IMR-90 (cell line): ENCODE data around the gene SPC25. TPM values are rescaled to one million over a fixed set of nuclear protein-coding genes. Genes with fewer than 3 reads are reported as not detected.

Experiments
- ATAC-seq: fragments of 200-7000 bp; cut with Tn5 transposase; 2 replicates; pipeline ENCODE4 v1.9.1; 2020; ENCODE audit warnings: low read depth, mild to moderate bottlenecking, moderate library complexity
- BruUV-seq: library from RNA; stranded (reverse); fragments of 400-500 nt; replicated peaks from 2 replicates; lab custom pipeline; 2021; lab: Mats Ljungman, UMichigan
- CTCF ChIA-PET: fragments of 300-600 bp; formaldehyde crosslinking; extraction: SDS; loops from one replicate; lab custom pipeline; 2021; ENCODE audit warnings: antibody characterized with exemption; lab: Yijun Ruan, JAX
- POLR2A ChIA-PET: fragments of 300-600 bp; sonication (Branson Sonifier 250); formaldehyde crosslinking; loops from one replicate; lab custom pipeline; 2022; ENCODE audit warnings: antibody characterized with exemption; ENCODE audit not compliant: unreplicated experiment; lab: Charles Lee
- DNase-seq: peaks from one replicate; pipeline ENCODE4 v3.0.0; 2013
- H2AFZ ChIP-seq: replicated peaks from 2 replicates; pipeline ENCODE3; 2013; ENCODE audit warnings: low read length, mild to moderate bottlenecking; ENCODE audit not compliant: poor library complexity
- H2AK5ac ChIP-seq: 2 replicates; pipeline ENCODE4 v1.6.1; 2013; ENCODE audit warnings: low read depth, low read length, inconsistent platforms
- H2AK9ac ChIP-seq: replicated peaks from 2 replicates; pipeline ENCODE3; 2013; ENCODE audit warnings: mild to moderate bottlenecking, low read depth, low read length, moderate library complexity; ENCODE audit not compliant: poor library complexity
- H2BK120ac ChIP-seq: 2 replicates; pipeline ENCODE4 v1.6.1; 2013; ENCODE audit warnings: low read depth, low read length, inconsistent platforms
- H2BK15ac ChIP-seq: 3 replicates; pipeline ENCODE4 v1.6.1; 2013; ENCODE audit warnings: low read depth, low read length, inconsistent platforms
- H2BK20ac ChIP-seq: 2 replicates; pipeline ENCODE4 v1.6.1; 2013; ENCODE audit warnings: low read depth, mild to moderate bottlenecking, inconsistent platforms, low read length, moderate library complexity
- H2BK5ac ChIP-seq: 2 replicates; pipeline ENCODE4 v1.6.1; 2013; ENCODE audit warnings: mild to moderate bottlenecking, low read depth, low read length, inconsistent platforms; ENCODE audit not compliant: poor library complexity, severe bottlenecking
- H3K14ac ChIP-seq: replicated peaks from 2 replicates; pipeline ENCODE4 v1.6.1; 2013; ENCODE audit warnings: low read depth, low read length, inconsistent platforms
- H3K18ac ChIP-seq: 2 replicates; pipeline ENCODE4 v1.6.1; 2013; ENCODE audit warnings: low read depth, low read length, control low read depth
- H3K23ac ChIP-seq: 2 replicates; pipeline ENCODE4 v1.6.1; 2013; ENCODE audit warnings: low read depth, low read length, inconsistent platforms
- H3K27ac ChIP-seq: 2 replicates; pipeline ENCODE4 v1.5.1; 2013; ENCODE audit warnings: mild to moderate bottlenecking, control low read depth, low read length; ENCODE audit not compliant: insufficient read depth
- H3K27me3 ChIP-seq: 2 replicates; pipeline ENCODE4 v1.6.1; 2013; ENCODE audit warnings: low read length; ENCODE audit not compliant: control insufficient read depth, insufficient read depth
- H3K36me3 ChIP-seq: 2 replicates; pipeline ENCODE4 v1.6.1; 2013; ENCODE audit warnings: low read length, mixed read lengths; ENCODE audit not compliant: control insufficient read depth, insufficient read depth
- H3K4ac ChIP-seq: 2 replicates; pipeline ENCODE4 v1.6.1; 2013; ENCODE audit warnings: low read depth, low read length, inconsistent platforms
- H3K4me1 ChIP-seq: 2 replicates; pipeline ENCODE4 v1.6.1; 2013; ENCODE audit warnings: low read length, mixed read lengths; ENCODE audit not compliant: control insufficient read depth, insufficient read depth
- H3K4me2 ChIP-seq: 2 replicates; pipeline ENCODE4 v1.6.1; 2013; ENCODE audit warnings: low read depth, mild to moderate bottlenecking, control low read depth, low read length, moderate library complexity
- H3K4me3 ChIP-seq: 2 replicates; pipeline ENCODE4 v1.5.1; 2013; ENCODE audit warnings: low read depth, mild to moderate bottlenecking, control low read depth, low read length, moderate library complexity; ENCODE audit not compliant: insufficient read depth
- H3K56ac ChIP-seq: 2 replicates; pipeline ENCODE4 v1.6.1; 2013; ENCODE audit warnings: low read length, inconsistent platforms; ENCODE audit not compliant: insufficient read depth; ENCODE audit errors: extremely low read depth
- H3K79me1 ChIP-seq, 2 experiments: 2 replicates each; pipeline ENCODE4 v1.6.1; 2013; ENCODE audit warnings: low read length in 2 of 2, inconsistent platforms in 1 of 2, low read depth in 1 of 2
- H3K9ac ChIP-seq: 2 replicates; pipeline ENCODE4 v1.6.1; 2013; ENCODE audit warnings: low read depth, low read length, control low read depth
- H3K9me1 ChIP-seq: 2 replicates; pipeline ENCODE4 v1.6.1; 2013; ENCODE audit warnings: low read length, inconsistent platforms; ENCODE audit not compliant: insufficient read depth
- H3K9me3 ChIP-seq: 2 replicates; pipeline ENCODE4 v1.6.1; 2013; ENCODE audit warnings: low read length; ENCODE audit not compliant: control insufficient read depth, insufficient read depth
- H4K20me1 ChIP-seq: 2 replicates; pipeline ENCODE4 v1.6.1; 2013; ENCODE audit warnings: low read length, inconsistent platforms; ENCODE audit not compliant: insufficient read depth
- H4K5ac ChIP-seq: 2 replicates; pipeline ENCODE4 v1.6.1; 2013; ENCODE audit warnings: mild to moderate bottlenecking, low read depth, low read length, control low read depth
- H4K8ac ChIP-seq, 2 experiments: 2 replicates each; pipeline ENCODE4 v1.6.1; 2013; ENCODE audit warnings: low read depth in 2 of 2, low read length in 2 of 2, control low read depth in 1 of 2, inconsistent platforms in 1 of 2
- H4K91ac ChIP-seq: 2 replicates; pipeline ENCODE4 v1.6.1; 2013; ENCODE audit warnings: low read depth, low read length, inconsistent platforms; ENCODE audit not compliant: insufficient read depth
- BHLHE40 ChIP-seq: fragments of 150-350 bp; IDR thresholded peaks from 2 replicates; pipeline ENCODE4 v1.6.1; 2016; ENCODE audit warnings: mild to moderate bottlenecking, low read depth, low read length
- CEBPB ChIP-seq: IDR thresholded peaks from 2 replicates; pipeline ENCODE4 v1.6.1; 2012; ENCODE audit warnings: low read depth, low read length, improper control_type of control experiment
- CHD1 ChIP-seq: IDR thresholded peaks from 2 replicates; pipeline ENCODE4 v1.6.1; 2012; ENCODE audit warnings: low read depth, low read length, improper control_type of control experiment
- CTCF ChIP-seq: conservative IDR thresholded peaks from 2 replicates; pipeline ENCODE4 v1.5.1; 2012; ENCODE audit warnings: mild to moderate bottlenecking, low read depth, low read length, improper control_type of control experiment
- ELK1 ChIP-seq: fragments of 150-350 bp; IDR thresholded peaks from 2 replicates; pipeline ENCODE4 v1.6.1; 2016; ENCODE audit warnings: low read depth, mild to moderate bottlenecking, low read length, moderate library complexity, borderline replicate concordance
- FOS ChIP-seq: fragments of 150-350 bp; IDR thresholded peaks from 2 replicates; pipeline ENCODE4 v1.6.1; 2016; ENCODE audit warnings: low read depth, low read length
- MAFK ChIP-seq: IDR thresholded peaks from 2 replicates; pipeline ENCODE4 v1.6.1; 2012; ENCODE audit warnings: low read depth, low read length, improper control_type of control experiment
- MAZ ChIP-seq: IDR thresholded peaks from 2 replicates; pipeline ENCODE4 v1.6.1; 2012; ENCODE audit warnings: low read depth, mild to moderate bottlenecking, low read length, improper control_type of control experiment, moderate library complexity, borderline replicate concordance
- MXI1 ChIP-seq: IDR thresholded peaks from 2 replicates; pipeline ENCODE4 v1.6.1; 2012; ENCODE audit warnings: low read depth, mild to moderate bottlenecking, low read length, moderate library complexity, borderline replicate concordance
- RAD21 ChIP-seq: IDR thresholded peaks from 2 replicates; pipeline ENCODE4 v1.6.1; 2012; ENCODE audit warnings: low read length, improper control_type of control experiment
- RCOR1 ChIP-seq: IDR thresholded peaks from 2 replicates; pipeline ENCODE4 v1.6.1; 2012; ENCODE audit warnings: mild to moderate bottlenecking, low read length, improper control_type of control experiment; ENCODE audit not compliant: insufficient replicate concordance
- RFX5 ChIP-seq: IDR thresholded peaks from 2 replicates; pipeline ENCODE4 v1.8.0; 2012; ENCODE audit warnings: low read depth, mild to moderate bottlenecking, low read length, moderate library complexity
- SMC3 ChIP-seq: fragments of 150-350 bp; IDR thresholded peaks from 2 replicates; pipeline ENCODE4 v1.6.1; 2016; ENCODE audit warnings: low read depth, mild to moderate bottlenecking, antibody characterized with exemption, low read length, moderate library complexity
- USF2 ChIP-seq: fragments of 150-350 bp; IDR thresholded peaks from 2 replicates; pipeline ENCODE4 v1.6.1; 2017; ENCODE audit warnings: mild to moderate bottlenecking, antibody characterized with exemption, low read length, low read depth
- WGBS, 2 experiments: methylation state at CpG; one replicate each; pipeline versions ENCODE4 v1.1.5 to v1.1.7; 2013; ENCODE audit warnings: missing lambda C conversion rate in 2 of 2; ENCODE audit not compliant: insufficient read length in 1 of 2; ENCODE audit errors: extremely low coverage in 2 of 2; 5-methylcytosine and 5-hydroxymethylcytosine counted together
- dilution Hi-C: fragments of 300-500 bp; cut with HindIII; formaldehyde crosslinking; loops from one replicate; pipeline ENCODE4 v1.14.3; 2018; ENCODE audit warnings: low sequenced_read_pairs; ENCODE audit not compliant: unreplicated experiment
- in situ Hi-C: fragments of 300-500 bp; cut with MboI; formaldehyde crosslinking; loops from 3 replicates; pipeline ENCODE4 v1.14.3; 2019; ENCODE audit warnings: low sequenced_read_pairs, inconsistent platforms, mixed read lengths
- intact Hi-C: fragments of 100-400 bp; cut with micrococcal nuclease; formaldehyde crosslinking; loops from 2 replicates; pipeline ENCODE4 v1.10.0; 2022
- polyA plus RNA-seq, 3 experiments: library from polyadenylated mRNA; depleted of rRNA; stranded (reverse); fragments of >200 nt; gene quantifications; 2 replicates each; pipeline ENCODE4 v1.2.3, GENCODE V29; 2012; ENCODE audit warnings: low replicate concordance in 1 of 3
- total RNA-seq: library from RNA; depleted of rRNA; stranded (reverse); fragments of >200 nt; gene quantifications from 2 replicates; pipeline ENCODE4 v1.2.3, GENCODE V29; 2012

The SPC25 gene
- total and polyA plus RNA-seq, 2 of the 4 experiments (the other 2 are of a cell fraction) = 2.0 to 7.1 TPM

GRCh38 chr2:168896783-168897182 lies 6.6 kb upstream of the SPC25 start:
- Histone ChIP-seq H2BK120ac (no peak overlapping the region), H2BK15ac (no peak overlapping the region), H3K9me1 (no peaks in the 10 kb centered on the region), H2AK5ac (no peak overlapping the region), H3K4me3 (no peak overlapping the region), H3K9ac (no peak overlapping the region), H3K4me2 (no peak overlapping the region), H3K36me3 (no peaks in the 10 kb centered on the region), H3K14ac (no peak overlapping the region), H3K79me1 (no peaks in the 10 kb centered on the region), H3K4me1 (no peaks in the 10 kb centered on the region), H3K27ac (no peak overlapping the region), H2BK20ac (no peak overlapping the region), H3K56ac (no peak overlapping the region), H3K18ac (no peak overlapping the region), H4K5ac (no peak overlapping the region), H4K20me1 (no peaks in the 10 kb centered on the region), H3K27me3 (peaks cover 5% of the 10 kb centered on the region; the same call in 1 of the 2 replicates), H3K9me3 (no peaks in the 10 kb centered on the region), H2AFZ (no peak overlapping the region), H3K23ac (no peak overlapping the region), H2AK9ac (no peak overlapping the region), H2BK5ac (no peak overlapping the region), H4K91ac (no peak overlapping the region), H4K8ac (no peak overlapping the region), H3K4ac (no peak overlapping the region)
- ChIA-PET POLR2A (no interaction called here), CTCF (no interaction called here)
- WGBS, 2 experiments = no CpG with 5 or more reads among the region's 4 CpGs
- ATAC-seq (no peak), DNase-seq (no peak)
- intact Hi-C loops = no loop called here
- in situ Hi-C loops = loop anchor here (25.0 kb wide), 1 partner anchor 759 kb away; no protein-coding TSS in a partner anchor
- no peak for TF ChIP-seq ELK1
- no peak for TF ChIP-seq BHLHE40
- TF ChIP-seq MAZ = no peak
- no peak for TF ChIP-seq CHD1
- no peak for TF ChIP-seq RAD21
- TF ChIP-seq FOS = no peak
- TF ChIP-seq RCOR1 = no peak
- TF ChIP-seq MAFK = no peak
- no peak for TF ChIP-seq RFX5
- no peak for TF ChIP-seq CEBPB
- TF ChIP-seq SMC3 = no peak
- TF ChIP-seq USF2 = no peak
- TF ChIP-seq MXI1 = no peak
- no peak for TF ChIP-seq CTCF
- dilution Hi-C loops = no loop called here
- BruUV-seq = no TSS peak
